ENCODE measurements around the gene FAM174B.

DNA sequence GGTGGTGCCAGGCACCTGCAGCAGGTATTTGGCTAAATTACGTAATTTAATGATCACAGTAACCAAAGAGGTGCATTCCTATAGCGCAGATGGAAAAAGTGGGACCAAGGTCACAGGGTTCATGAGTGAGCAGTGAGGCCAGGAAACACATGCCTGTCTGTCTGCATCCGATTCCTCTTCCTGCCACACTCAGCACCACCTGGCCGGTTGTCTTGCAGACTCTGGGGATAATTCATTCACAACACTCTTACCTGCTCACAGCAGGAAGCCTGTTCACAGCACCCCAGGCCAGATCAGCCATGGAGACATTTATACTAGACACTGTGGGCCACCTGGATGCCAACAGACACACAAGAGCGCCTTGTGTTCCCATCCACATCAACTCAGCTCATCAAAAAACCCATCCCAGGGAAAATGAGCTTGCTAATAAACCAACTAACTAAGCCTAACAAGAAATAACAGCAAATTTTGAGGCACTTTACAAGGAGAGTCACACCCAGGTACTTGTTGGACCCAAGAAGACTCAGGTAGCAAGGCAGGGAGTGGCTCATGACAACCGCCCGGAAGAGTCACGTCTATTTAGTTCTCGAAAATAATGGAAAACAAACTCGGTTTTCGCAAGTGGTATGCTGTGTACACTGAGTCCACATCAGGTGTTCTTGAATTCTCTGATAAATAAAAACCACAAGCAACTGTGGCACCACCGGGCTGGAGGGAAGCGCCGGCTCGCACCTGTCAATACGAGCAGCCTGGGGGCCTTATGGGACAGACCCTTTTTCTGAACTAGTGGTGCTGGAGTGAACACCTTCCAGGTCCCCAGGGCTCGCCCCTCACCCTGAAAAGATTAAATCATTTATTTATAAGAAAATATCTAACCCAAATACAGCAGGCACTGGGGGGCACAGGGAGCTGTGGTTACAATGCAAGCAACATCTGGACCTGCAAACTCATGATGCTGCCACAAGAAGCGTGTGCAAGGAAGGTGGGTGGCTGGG lies 40.5 kb downstream of the FAM174B start:
- TF ChIP-seq, protein P1, sequence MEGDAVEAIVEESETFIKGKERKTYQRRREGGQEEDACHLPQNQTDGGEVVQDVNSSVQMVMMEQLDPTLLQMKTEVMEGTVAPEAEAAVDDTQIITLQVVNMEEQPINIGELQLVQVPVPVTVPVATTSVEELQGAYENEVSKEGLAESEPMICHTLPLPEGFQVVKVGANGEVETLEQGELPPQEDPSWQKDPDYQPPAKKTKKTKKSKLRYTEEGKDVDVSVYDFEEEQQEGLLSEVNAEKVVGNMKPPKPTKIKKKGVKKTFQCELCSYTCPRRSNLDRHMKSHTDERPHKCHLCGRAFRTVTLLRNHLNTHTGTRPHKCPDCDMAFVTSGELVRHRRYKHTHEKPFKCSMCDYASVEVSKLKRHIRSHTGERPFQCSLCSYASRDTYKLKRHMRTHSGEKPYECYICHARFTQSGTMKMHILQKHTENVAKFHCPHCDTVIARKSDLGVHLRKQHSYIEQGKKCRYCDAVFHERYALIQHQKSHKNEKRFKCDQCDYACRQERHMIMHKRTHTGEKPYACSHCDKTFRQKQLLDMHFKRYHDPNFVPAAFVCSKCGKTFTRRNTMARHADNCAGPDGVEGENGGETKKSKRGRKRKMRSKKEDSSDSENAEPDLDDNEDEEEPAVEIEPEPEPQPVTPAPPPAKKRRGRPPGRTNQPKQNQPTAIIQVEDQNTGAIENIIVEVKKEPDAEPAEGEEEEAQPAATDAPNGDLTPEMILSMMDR (conservative IDR thresholded peaks at IDR 0.05; ENCODE audit: low read depth in 2 of 2), result no peak
- TF ChIP-seq EZH2 (IDR thresholded peaks at IDR 0.05; ENCODE audit: low read depth, unreplicated experiment) (no peak), POLR2AphosphoS5 (IDR thresholded peaks at IDR 0.05; ENCODE audit: low read depth) (no peak), STAT1 (IDR thresholded peaks at IDR 0.05; ENCODE audit: unreplicated experiment) (no peak), EZH2phosphoT487 (IDR thresholded peaks at IDR 0.05; ENCODE audit: unreplicated experiment) (no peak), NANOG (IDR thresholded peaks at IDR 0.05; ENCODE audit: borderline replicate concordance) (no peak), CREB1 (CRISPR knock-in tag; IDR thresholded peaks at IDR 0.05; ENCODE audit: low read depth) (no peak), ZNF114 (CRISPR knock-in tag; IDR thresholded peaks at IDR 0.05) (no peak), JUNB (IDR thresholded peaks at IDR 0.05; ENCODE audit: unreplicated experiment) (no peak), ZNF331 (CRISPR knock-in tag; IDR thresholded peaks at IDR 0.05; ENCODE audit: low read depth) (no peak), ETS1 (IDR thresholded peaks at IDR 0.05) (no peak)
- TF ChIP-seq, protein P2, sequence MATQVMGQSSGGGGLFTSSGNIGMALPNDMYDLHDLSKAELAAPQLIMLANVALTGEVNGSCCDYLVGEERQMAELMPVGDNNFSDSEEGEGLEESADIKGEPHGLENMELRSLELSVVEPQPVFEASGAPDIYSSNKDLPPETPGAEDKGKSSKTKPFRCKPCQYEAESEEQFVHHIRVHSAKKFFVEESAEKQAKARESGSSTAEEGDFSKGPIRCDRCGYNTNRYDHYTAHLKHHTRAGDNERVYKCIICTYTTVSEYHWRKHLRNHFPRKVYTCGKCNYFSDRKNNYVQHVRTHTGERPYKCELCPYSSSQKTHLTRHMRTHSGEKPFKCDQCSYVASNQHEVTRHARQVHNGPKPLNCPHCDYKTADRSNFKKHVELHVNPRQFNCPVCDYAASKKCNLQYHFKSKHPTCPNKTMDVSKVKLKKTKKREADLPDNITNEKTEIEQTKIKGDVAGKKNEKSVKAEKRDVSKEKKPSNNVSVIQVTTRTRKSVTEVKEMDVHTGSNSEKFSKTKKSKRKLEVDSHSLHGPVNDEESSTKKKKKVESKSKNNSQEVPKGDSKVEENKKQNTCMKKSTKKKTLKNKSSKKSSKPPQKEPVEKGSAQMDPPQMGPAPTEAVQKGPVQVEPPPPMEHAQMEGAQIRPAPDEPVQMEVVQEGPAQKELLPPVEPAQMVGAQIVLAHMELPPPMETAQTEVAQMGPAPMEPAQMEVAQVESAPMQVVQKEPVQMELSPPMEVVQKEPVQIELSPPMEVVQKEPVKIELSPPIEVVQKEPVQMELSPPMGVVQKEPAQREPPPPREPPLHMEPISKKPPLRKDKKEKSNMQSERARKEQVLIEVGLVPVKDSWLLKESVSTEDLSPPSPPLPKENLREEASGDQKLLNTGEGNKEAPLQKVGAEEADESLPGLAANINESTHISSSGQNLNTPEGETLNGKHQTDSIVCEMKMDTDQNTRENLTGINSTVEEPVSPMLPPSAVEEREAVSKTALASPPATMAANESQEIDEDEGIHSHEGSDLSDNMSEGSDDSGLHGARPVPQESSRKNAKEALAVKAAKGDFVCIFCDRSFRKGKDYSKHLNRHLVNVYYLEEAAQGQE (IDR thresholded peaks at IDR 0.05; ENCODE audit: unreplicated experiment), result no peak

All from GM23338 (cell line).